ENCODE measurements around the gene BRIP1. TPM values are rescaled to one million over a fixed set of nuclear protein-coding genes. Genes with fewer than 3 reads are reported as not detected.

The BRIP1 gene
- total RNA-seq, 1 experiment from 2014 or later: 20.2 TPM

GRCh38 chr17:61689610-61690180, 173.6 kb downstream of the BRIP1 start:
- TF ChIP-seq CTCF (conservative IDR thresholded peaks at IDR 0.05): no peak
- DNase-seq: no peak
- Histone ChIP-seq H2AK5ac (ENCODE audit: insufficient read length, low read length) (no peak overlapping the region), H3K27ac (ENCODE audit: insufficient read length, low read depth, low read length) (no peak overlapping the region), H2BK120ac (ENCODE audit: low read depth, low read length, poor library complexity, severe bottlenecking) (no peak overlapping the region), H3K18ac (ENCODE audit: insufficient read length, low read depth, low read length) (no peak overlapping the region), H2BK15ac (ENCODE audit: low read depth, low read length) (no peak overlapping the region), H3K4me2 (ENCODE audit: insufficient read depth, insufficient read length, low read length) (no peak overlapping the region), H3K4me1 (ENCODE audit: insufficient read depth, low read length) (no peaks in the 10 kb centered on the region), H3K9ac (ENCODE audit: extremely low read depth, insufficient read length, low read length) (no peak overlapping the region), H2BK5ac (ENCODE audit: insufficient read length, low read length) (no peak overlapping the region), H4K5ac (ENCODE audit: insufficient read length, low read depth, low read length) (no peak overlapping the region), H4K20me1 (ENCODE audit: control insufficient read depth, insufficient read depth, insufficient read length) (no peaks in the 10 kb centered on the region), H3K23ac (ENCODE audit: insufficient read length, low read depth, low read length) (no peak overlapping the region), H3K27me3 (ENCODE audit: insufficient read depth, low read length) (no peaks in the 10 kb centered on the region), H3K79me1 (ENCODE audit: insufficient read depth, low read depth, low read length, poor library complexity, severe bottlenecking) (no peaks in the 10 kb centered on the region), H2AFZ (ENCODE audit: low read length) (no peak overlapping the region), H4K8ac (replicated peaks; ENCODE audit: insufficient read length, low read depth, low read length) (no peak overlapping the region), H3K23me2 (ENCODE audit: insufficient read length, low read depth, low read length, poor library complexity, severe bottlenecking) (no peaks in the 10 kb centered on the region), H3K79me2 (ENCODE audit: insufficient read depth, low read length) (no peaks in the 10 kb centered on the region), H2BK20ac (ENCODE audit: low read depth, low read length, poor library complexity, severe bottlenecking) (no peak overlapping the region), H3K14ac (ENCODE audit: insufficient read depth, low read length) (no peak overlapping the region), H2BK12ac (ENCODE audit: insufficient read length, low read depth, low read length) (no peak overlapping the region), H3K9me3 (ENCODE audit: control insufficient read depth, low read depth, low read length) (no peaks in the 10 kb centered on the region), H4K91ac (ENCODE audit: insufficient read length, low read depth, low read length) (no peak overlapping the region), H3T11ph (ENCODE audit: low read length) (no peak overlapping the region), H3K56ac (ENCODE audit: insufficient read length, low read depth, low read length) (no peak overlapping the region), H3K4ac (ENCODE audit: low read depth, low read length) (no peak overlapping the region)
- H3K27ac Mint-ChIP-seq: no peak overlapping the region
- H3K4me3 Mint-ChIP-seq: no peak overlapping the region
- no peaks in the 10 kb centered on the region for H3K27me3 Mint-ChIP-seq (ENCODE audit: low read depth)
- whole genome bisulfite sequencing (ENCODE audit: extremely low coverage, insufficient read length, low lambda C conversion rate): no CpG with 5 or more reads among the region's 3 CpGs
- peaks cover 1 to 33% (median 24%) of the 10 kb centered on the region in 3 experiments; a peak in 6 of 7 replicates for H3K36me3 Mint-ChIP-seq (ENCODE audit: insufficient read depth in 1 of 3, low read depth in 3 of 3)
- no peaks in the 10 kb centered on the region for H3K9me3 Mint-ChIP-seq
- no peaks in the 10 kb centered on the region for H3K4me1 Mint-ChIP-seq
